GM18526 (cell line): ENCODE measurements around the gene MXRA5.

ENCODE experiments used
- POLR2A ChIP-seq: IDR thresholded peaks from 3 replicates; pipeline ENCODE4 v1.6.1; 2011; ENCODE audit not compliant: insufficient read length; ENCODE audit errors: extremely low read depth

MXRA5 gene, protein sequence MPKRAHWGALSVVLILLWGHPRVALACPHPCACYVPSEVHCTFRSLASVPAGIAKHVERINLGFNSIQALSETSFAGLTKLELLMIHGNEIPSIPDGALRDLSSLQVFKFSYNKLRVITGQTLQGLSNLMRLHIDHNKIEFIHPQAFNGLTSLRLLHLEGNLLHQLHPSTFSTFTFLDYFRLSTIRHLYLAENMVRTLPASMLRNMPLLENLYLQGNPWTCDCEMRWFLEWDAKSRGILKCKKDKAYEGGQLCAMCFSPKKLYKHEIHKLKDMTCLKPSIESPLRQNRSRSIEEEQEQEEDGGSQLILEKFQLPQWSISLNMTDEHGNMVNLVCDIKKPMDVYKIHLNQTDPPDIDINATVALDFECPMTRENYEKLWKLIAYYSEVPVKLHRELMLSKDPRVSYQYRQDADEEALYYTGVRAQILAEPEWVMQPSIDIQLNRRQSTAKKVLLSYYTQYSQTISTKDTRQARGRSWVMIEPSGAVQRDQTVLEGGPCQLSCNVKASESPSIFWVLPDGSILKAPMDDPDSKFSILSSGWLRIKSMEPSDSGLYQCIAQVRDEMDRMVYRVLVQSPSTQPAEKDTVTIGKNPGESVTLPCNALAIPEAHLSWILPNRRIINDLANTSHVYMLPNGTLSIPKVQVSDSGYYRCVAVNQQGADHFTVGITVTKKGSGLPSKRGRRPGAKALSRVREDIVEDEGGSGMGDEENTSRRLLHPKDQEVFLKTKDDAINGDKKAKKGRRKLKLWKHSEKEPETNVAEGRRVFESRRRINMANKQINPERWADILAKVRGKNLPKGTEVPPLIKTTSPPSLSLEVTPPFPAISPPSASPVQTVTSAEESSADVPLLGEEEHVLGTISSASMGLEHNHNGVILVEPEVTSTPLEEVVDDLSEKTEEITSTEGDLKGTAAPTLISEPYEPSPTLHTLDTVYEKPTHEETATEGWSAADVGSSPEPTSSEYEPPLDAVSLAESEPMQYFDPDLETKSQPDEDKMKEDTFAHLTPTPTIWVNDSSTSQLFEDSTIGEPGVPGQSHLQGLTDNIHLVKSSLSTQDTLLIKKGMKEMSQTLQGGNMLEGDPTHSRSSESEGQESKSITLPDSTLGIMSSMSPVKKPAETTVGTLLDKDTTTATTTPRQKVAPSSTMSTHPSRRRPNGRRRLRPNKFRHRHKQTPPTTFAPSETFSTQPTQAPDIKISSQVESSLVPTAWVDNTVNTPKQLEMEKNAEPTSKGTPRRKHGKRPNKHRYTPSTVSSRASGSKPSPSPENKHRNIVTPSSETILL (N-terminal part only)

DNA sequence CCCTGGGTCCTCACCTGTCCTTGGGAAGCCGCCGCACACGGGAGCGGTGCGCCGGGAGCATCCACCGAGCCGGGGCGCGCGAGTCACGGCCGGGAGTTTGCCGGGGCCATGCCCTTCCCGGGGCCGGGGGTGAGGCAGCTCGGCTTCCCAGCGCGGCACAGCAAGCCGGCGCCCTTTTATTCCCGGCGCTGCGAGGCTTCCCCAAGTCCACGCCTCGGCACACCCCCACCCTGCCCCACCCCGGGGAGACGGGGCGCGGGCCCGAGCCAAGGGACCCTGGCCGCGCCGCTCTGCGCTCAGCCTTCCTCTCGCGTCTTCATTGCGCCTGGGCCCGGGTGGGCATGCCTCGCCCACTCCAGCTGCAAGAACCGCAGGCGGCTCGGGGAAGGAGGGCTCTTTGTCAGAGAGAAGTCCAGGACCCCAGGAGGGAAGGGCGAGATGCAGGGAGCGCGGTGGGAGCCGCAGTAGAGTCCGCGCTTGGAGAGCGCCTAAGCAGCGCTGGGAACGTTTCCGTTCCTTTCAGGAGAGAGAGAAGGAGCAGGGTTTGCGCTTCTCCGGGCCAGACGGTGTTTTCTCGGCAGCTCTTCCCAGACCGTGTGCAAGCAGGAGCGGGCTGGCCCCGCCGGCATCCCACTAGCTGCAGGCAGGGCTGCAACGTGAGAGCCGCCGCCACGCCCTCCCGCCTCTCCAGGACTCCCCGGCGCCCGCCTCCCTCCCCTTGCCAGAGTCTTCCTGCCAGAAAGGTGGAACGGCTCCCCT lies at the start of gene MXRA5:
TSS of gene MXRA5 (minus strand) at position 152 of the 759 bp plus-strand sequence. CDS start 2,819 bp downstream, outside the sequence.
- TF ChIP-seq POLR2A, result no peak

DNA sequence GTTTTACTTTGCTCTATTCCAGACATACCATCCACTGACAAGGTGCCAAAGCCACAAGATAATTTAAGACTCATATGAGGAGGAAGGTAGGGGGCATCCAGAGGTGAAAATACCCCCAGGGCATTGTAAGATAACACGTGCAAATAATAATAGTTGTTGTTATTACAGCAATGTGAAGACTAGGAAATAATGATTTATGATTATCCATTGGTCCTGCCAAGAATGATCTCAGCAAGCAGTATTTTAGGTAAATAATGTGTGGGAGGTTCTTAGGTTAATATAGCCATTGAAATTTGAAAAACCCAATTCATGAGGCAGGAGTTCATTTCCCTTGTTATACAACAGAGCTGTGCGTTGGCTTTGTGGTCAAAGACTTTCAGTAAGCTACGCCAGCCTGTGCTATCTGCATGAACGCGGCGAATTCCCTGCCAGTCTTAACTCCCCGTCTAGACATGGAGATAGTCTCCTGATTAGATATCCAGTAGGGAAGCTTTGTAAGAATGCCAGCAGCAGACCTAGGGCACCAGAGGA lies 47.2 kb upstream of the MXRA5 start:
- TF ChIP-seq POLR2A, result no peak

DNA sequence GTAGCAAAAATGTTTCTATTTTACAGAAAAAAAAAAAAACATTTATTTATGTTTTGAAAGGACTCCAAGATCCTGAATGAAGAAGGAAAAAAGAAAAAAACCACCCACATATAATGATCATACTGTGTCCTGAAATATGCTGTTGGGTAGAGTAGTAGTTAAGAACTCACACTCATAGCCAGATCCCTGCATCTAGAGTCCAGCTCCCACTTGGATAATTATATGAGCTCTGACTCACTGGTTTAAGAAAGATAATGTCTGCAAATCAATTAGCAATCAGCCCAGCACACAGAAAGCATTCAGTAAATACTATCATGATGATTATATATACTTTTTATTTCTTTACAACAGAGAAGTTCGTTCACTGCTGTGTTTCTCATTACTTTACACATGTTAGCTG lies 46.7 kb upstream of the MXRA5 start:
- no peak for TF ChIP-seq POLR2A

DNA sequence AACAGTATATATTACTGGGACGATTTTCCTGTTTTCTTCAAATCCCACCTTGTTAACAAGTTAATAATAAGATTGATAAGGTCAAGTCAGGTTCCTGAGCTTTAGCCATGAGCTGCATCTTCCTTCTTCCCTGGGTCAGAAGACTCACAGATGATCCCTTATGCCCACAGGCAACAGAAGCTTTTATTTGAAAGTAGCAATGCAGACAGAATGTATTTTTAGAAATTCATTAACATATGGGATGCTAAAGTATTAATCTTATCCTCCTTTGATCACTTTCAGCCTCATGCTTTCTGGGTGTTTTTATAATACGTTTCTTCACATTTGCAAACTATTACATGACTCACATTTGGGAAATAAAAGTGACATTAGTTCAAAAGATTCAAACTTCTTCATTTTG lies 42.0 kb upstream of the MXRA5 start:
- no peak for TF ChIP-seq POLR2A

DNA sequence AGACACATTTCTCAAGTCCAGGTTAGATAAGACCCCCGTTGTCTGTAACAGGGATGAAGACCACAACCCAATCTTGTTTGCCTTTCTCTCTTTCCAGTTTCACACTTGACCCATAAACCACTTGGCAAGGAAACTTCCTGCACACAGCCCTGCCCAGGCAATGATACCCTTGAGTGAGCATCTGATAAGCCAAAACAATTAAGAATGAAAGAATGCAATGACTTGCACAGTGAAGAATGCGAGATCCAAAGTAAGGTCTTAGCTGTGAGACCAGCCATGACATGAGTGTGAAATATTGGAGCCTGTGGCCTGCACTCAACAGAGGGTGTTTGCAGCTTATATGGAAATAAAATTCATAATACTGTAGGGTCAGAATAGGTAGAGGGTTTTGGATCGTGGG lies 37.9 kb upstream of the MXRA5 start:
- TF ChIP-seq POLR2A, result no peak

DNA sequence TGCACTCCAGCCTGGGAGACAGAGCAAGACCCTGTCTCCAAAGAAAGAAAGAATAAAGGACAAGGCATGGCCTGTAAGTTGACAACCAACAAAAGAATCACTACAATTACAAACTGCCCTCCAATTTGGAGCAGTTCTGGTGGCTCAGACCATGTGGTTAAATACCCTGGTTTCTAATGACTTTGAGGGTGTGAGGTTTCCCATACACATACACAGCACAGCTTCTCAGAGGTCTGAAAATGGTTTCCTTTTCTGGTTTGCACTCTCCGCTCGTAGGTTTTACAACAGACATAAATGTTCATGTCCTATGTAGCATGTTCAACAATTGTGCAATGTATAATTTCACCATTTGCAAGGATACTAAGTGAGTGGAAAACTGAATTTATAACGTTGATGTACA lies 34.2 kb upstream of the MXRA5 start:
- no peak for TF ChIP-seq POLR2A

DNA sequence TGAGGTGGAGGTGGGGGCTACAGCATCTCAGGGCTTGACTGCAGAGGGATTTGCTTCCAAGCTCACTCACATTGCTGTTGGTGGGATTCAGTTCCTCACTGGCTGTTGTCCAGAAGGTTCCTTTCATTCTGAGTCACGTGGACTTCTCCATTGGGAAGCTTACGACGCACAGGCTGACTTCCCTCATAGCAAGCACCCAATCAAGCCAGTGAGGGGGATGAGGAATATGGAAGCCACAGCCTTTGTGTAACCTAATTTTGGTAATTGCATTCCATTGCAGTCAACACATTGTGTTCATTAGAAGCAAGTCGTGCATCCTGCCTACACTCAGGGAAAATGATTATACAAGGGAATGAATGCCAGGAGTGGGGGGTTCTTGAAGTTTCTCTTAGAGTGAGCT lies 32.7 kb upstream of the MXRA5 start:
- no peak for TF ChIP-seq POLR2A

DNA sequence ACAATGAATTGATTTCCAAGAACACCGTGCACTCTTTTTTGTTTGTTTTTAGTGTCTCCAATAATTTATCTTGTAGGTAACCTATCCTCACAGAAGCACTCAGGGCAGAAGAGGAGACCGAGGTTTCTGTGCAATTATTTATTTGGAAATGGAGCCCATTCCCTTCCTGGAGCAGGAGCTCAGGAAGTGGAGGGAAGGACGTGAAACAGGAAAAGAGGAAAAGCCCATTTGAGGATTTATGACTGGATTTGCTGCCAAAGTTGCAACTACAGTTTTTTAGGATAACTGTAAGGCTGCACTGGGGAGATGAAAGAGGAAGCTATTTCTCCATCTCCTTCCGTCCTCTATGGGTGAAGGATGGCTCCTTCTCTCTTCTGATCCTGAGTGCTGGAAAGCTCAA lies 31.7 kb upstream of the MXRA5 start:
- no peak for TF ChIP-seq POLR2A

DNA sequence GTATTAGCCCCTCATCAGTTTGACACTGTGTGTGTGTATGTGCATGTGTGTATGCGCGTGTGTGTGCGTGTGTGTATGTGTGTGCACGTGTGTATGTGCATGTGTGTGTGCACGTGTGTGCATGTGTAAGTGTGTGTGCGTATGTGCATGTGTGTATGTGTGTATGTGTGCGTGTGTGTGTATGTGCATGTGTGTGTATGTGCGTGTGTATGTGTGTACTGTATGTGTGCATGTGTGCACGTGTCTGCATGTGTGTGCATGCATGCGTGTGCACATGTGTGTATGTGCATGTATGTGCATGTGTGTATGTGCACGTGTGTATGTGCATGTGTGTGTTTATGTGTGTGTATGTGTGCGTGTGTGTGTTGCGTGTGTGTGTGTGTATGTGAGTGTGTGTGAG lies 31.1 kb upstream of the MXRA5 start:
- no peak for TF ChIP-seq POLR2A

DNA sequence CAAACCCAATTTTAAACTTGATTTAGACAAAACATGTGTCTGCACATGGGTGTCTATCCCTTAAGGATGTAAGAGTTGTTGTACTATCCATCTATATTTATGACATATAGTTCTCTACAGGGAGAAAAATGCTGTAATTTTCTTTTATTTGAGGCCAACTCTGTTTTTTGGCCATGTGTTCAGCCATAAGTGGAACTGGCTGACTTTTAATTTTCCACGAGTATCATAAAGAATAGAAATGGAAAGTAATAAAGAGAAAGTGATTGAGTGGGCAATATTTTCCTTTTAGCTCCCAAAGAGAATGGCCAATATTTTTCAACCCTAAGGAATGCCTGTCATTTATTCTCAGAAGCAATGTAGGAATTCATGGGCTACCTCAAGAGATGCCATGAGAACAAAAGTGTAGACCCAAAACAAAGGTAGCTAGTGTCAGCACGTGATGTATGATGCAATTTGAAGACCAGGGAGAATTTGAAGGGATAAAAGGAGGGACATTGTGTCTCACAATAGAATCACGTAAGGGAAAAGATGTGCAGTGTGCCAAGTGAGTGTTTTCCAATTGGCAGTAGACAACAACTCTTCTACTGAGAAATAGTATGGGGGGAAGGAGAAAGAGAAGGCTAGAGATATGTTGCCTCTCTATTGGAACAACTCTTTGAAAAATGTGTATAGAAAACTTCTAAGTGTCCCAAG lies 27.8 kb upstream of the MXRA5 start:
- TF ChIP-seq POLR2A, result no peak

DNA sequence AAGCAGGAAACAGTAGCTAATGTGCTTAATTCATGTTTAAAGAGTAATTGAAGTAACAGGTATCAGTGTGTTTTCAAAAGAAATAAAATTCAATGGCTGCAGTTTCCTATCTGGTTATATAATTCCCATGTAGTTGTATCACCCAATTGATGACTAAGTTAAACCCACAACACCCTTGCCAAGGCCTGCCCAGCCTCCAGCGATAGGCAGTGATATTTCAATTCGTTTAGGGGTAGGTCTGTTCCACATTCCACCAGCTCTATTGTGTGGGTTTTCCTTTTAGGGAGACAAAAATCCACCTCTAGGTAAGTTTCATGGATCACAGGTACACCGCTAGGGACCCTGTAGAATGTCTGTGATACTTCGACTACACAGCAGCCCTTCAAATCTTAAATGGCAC lies 24.7 kb upstream of the MXRA5 start:
- TF ChIP-seq POLR2A, result no peak

DNA sequence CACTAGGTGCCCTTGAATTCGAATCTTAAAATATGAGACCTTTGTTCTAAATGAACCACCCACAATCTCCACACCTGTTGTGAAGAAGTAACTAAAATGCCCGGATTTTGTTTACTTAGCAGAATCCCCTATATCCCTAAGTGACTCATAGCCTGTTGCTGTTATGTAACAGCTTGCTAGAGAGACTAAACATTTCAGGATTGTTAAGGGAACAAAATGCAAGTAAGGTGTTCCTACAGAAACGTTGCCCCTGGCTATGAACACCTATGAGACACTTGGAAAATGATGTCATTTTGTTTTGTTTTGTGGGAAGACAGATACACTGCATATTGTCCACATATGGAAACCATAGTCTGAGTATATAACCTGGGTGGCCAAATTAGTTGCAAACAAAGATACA lies 24.2 kb upstream of the MXRA5 start:
- no peak for TF ChIP-seq POLR2A

DNA sequence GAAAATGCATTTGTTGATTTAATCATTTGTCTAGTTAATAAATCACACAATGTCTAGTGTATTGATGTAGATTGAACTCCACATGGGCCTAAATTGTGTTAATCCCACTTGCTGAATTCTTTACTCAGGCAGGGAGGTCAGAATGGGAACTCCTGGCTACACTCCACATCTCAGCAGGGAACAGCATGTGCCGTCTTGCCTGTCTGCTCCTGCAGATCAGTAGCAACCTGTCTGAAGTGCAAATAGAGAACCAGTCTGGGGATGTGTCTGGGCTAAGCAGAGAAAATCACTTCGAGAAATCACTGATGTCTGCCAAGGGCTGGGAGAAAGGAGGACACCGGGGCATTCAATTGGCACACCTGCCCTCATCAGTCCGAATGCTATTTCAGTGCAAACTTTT lies 16.5 kb upstream of the MXRA5 start:
- TF ChIP-seq POLR2A, result no peak

DNA sequence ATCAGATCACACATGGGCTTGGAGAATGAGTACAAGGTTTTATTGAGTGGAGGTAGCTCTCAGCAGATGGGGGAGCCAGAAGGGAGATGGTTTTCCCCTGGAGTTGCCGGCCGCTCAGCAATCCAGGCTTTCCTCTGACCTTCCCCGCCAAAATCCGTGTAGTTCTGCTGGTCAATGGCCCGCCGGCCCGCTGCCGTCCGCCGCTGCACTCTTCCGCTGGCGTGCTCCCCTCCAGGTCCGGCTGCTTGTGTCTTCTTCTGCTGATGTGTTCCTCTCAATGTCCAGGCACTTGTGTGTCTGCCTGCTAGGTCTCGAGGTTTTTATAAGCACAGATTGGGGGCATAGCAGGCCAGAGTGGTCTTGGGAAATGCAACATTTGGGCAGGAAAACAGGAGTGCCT lies 14.4 kb upstream of the MXRA5 start:
- TF ChIP-seq POLR2A, result no peak
